ENCODE results near the gene OSBPL2. TPM values are rescaled to one million over a fixed set of nuclear protein-coding genes. Genes with fewer than 3 reads are reported as not detected.

Gene OSBPL2
- total and polyA plus RNA-seq, 2 experiments from 2014 or later: 16.6 to 31.2 TPM

DNA sequence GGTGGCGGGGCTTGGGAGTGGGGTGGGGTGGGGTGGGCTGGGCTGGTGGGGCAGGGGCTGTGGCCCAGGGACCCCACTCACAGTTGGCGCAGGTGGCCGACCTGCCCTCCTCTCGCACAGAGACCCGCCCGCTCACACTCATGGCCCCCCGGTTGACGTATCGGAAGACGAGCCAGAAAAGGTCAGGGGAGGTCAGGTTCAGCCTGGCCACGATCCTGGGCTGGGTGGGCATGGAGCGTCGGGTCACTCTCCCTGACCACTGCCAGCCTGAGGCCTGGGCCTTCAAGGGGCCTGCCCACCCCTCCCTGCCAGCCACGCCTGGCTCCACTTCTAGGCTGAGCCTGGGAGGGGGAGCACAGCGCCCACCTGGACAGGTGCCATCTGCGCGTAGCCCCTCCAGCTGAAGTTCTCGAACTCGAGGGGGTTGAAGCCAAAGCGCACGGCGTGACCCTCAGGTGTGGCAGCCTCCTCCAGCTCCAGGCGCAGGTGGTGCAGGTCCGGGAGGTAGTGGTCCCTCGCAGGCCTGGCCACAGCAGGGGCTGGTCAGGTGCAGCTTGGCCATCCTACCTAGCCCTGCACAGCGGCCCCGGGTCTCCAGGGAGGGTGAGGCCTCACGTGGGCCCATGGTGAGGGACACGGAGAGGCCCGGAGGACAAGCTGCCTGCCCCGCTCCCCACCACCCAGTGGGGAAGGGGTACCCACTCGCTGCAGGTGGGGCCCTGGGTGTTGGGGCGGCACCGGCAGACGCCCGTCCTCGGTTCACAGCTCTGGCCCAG is 95.7 kb downstream of the OSBPL2 start:
- Mint-ChIP-seq H3K27me3 (ENCODE audit: insufficient read depth, low read depth, poor library complexity) (peaks cover 14% of the 10 kb centered on the region), H3K4me3 (no peak overlapping the region), H3K4me1 (no peaks in the 10 kb centered on the region), H3K36me3 (ENCODE audit: low read depth) (peaks cover 37% of the 10 kb centered on the region), H3K27ac (no peak overlapping the region), H3K9me3 (no peaks in the 10 kb centered on the region)
- Histone ChIP-seq H3K4me3 (no peak overlapping the region), H3K27ac (ENCODE audit: low read depth) (no peak overlapping the region), H3K27me3 (ENCODE audit: insufficient read depth) (no peaks in the 10 kb centered on the region), H3K4me1 (ENCODE audit: insufficient read depth) (no peaks in the 10 kb centered on the region), H3K4me2 (no peak overlapping the region), H3F3A (replicated peaks; ENCODE audit: low read depth) (peaks cover 3% of the 10 kb centered on the region; the same call in 1 of the 2 replicates), H4K20me1 (replicated peaks; ENCODE audit: insufficient read depth) (no peaks in the 10 kb centered on the region), H3K79me2 (replicated peaks; ENCODE audit: insufficient read depth) (0 out of 2 replicates have a peak, but pooled peaks cover under 1% of the 10 kb centered on the region), H3K9me2 (ENCODE audit: insufficient read depth) (no peaks in the 10 kb centered on the region), H2AFZ (no peak overlapping the region), H3K36me3 (ENCODE audit: insufficient read depth) (peaks cover 13% of the 10 kb centered on the region)
- no peak for ATAC-seq
- TF ChIP-seq ETS1 (IDR thresholded peaks at IDR 0.05) (no peak), ZNF114 (CRISPR knock-in tag; IDR thresholded peaks at IDR 0.05) (no peak), CREB1 (CRISPR knock-in tag; IDR thresholded peaks at IDR 0.05; ENCODE audit: low read depth) (no peak)
- DNase-seq (ENCODE audit: low spot score): no peak

DNA sequence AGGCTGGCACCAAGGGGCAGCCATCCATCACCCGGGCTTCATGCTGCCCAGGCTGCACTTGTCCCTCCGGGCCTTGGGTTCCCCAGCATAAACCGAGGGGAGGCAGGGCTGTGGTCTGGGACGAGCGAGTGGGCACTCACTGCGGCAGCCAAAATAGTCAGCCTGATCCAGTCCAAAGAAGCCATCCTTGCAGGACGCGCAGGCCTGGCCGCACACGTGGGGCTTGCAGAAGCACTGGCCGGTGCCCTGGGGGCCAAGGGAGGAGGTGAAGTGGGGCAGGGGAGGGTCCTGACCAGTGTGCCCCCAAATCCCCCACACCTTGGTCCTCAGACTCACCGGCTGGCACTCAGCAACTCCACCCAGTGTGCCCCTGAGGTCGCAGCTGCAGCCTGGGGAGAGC is 96.6 kb downstream of the OSBPL2 start:
- H3K4me1 Mint-ChIP-seq: no peaks in the 10 kb centered on the region
- H3K4me2 ChIP-seq: no peak overlapping the region
- H3K9me2 ChIP-seq (ENCODE audit: insufficient read depth): no peaks in the 10 kb centered on the region
- H3K4me3 Mint-ChIP-seq: no peak overlapping the region
- H3K36me3 Mint-ChIP-seq (ENCODE audit: low read depth): peaks cover 39% of the 10 kb centered on the region
- no peak for DNase-seq (ENCODE audit: low spot score)
- H3K9me3 Mint-ChIP-seq: no peaks in the 10 kb centered on the region
- H3K27ac Mint-ChIP-seq: no peak overlapping the region
- H3K79me2 ChIP-seq (replicated peaks; ENCODE audit: insufficient read depth): 0 out of 2 replicates have a peak, but pooled peaks cover 4% of the 10 kb centered on the region
- peaks cover 3% of the 10 kb centered on the region; the same call in 1 of the 2 replicates for H3F3A ChIP-seq (replicated peaks; ENCODE audit: low read depth)
- H2AFZ ChIP-seq: no peak overlapping the region
- H3K27ac ChIP-seq (ENCODE audit: low read depth): no peak overlapping the region
- no peaks in the 10 kb centered on the region for H3K4me1 ChIP-seq (ENCODE audit: insufficient read depth)
- H3K4me3 ChIP-seq: no peak overlapping the region
- ATAC-seq: no peak
- peaks cover 16% of the 10 kb centered on the region for H3K36me3 ChIP-seq (ENCODE audit: insufficient read depth)
- H4K20me1 ChIP-seq (replicated peaks; ENCODE audit: insufficient read depth): no peaks in the 10 kb centered on the region
- H3K27me3 Mint-ChIP-seq (ENCODE audit: insufficient read depth, low read depth, poor library complexity): peaks cover 14% of the 10 kb centered on the region
- H3K27me3 ChIP-seq (ENCODE audit: insufficient read depth): no peaks in the 10 kb centered on the region
- TF ChIP-seq ZNF331 (CRISPR knock-in tag; IDR thresholded peaks at IDR 0.05; ENCODE audit: low read depth): no peak
- TF ChIP-seq JUNB (IDR thresholded peaks at IDR 0.05; ENCODE audit: unreplicated experiment): no peak
- no peak for TF ChIP-seq EZH2phosphoT487 (IDR thresholded peaks at IDR 0.05; ENCODE audit: unreplicated experiment)
- TF ChIP-seq ZNF114 (CRISPR knock-in tag; IDR thresholded peaks at IDR 0.05): no peak
- TF ChIP-seq, protein P1, sequence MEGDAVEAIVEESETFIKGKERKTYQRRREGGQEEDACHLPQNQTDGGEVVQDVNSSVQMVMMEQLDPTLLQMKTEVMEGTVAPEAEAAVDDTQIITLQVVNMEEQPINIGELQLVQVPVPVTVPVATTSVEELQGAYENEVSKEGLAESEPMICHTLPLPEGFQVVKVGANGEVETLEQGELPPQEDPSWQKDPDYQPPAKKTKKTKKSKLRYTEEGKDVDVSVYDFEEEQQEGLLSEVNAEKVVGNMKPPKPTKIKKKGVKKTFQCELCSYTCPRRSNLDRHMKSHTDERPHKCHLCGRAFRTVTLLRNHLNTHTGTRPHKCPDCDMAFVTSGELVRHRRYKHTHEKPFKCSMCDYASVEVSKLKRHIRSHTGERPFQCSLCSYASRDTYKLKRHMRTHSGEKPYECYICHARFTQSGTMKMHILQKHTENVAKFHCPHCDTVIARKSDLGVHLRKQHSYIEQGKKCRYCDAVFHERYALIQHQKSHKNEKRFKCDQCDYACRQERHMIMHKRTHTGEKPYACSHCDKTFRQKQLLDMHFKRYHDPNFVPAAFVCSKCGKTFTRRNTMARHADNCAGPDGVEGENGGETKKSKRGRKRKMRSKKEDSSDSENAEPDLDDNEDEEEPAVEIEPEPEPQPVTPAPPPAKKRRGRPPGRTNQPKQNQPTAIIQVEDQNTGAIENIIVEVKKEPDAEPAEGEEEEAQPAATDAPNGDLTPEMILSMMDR (conservative IDR thresholded peaks at IDR 0.05; ENCODE audit: low read depth in 2 of 2): no peak
- no peak for TF ChIP-seq ETS1 (IDR thresholded peaks at IDR 0.05)
- TF ChIP-seq POLR2AphosphoS5 (IDR thresholded peaks at IDR 0.05; ENCODE audit: low read depth): no peak
- TF ChIP-seq, protein P2, sequence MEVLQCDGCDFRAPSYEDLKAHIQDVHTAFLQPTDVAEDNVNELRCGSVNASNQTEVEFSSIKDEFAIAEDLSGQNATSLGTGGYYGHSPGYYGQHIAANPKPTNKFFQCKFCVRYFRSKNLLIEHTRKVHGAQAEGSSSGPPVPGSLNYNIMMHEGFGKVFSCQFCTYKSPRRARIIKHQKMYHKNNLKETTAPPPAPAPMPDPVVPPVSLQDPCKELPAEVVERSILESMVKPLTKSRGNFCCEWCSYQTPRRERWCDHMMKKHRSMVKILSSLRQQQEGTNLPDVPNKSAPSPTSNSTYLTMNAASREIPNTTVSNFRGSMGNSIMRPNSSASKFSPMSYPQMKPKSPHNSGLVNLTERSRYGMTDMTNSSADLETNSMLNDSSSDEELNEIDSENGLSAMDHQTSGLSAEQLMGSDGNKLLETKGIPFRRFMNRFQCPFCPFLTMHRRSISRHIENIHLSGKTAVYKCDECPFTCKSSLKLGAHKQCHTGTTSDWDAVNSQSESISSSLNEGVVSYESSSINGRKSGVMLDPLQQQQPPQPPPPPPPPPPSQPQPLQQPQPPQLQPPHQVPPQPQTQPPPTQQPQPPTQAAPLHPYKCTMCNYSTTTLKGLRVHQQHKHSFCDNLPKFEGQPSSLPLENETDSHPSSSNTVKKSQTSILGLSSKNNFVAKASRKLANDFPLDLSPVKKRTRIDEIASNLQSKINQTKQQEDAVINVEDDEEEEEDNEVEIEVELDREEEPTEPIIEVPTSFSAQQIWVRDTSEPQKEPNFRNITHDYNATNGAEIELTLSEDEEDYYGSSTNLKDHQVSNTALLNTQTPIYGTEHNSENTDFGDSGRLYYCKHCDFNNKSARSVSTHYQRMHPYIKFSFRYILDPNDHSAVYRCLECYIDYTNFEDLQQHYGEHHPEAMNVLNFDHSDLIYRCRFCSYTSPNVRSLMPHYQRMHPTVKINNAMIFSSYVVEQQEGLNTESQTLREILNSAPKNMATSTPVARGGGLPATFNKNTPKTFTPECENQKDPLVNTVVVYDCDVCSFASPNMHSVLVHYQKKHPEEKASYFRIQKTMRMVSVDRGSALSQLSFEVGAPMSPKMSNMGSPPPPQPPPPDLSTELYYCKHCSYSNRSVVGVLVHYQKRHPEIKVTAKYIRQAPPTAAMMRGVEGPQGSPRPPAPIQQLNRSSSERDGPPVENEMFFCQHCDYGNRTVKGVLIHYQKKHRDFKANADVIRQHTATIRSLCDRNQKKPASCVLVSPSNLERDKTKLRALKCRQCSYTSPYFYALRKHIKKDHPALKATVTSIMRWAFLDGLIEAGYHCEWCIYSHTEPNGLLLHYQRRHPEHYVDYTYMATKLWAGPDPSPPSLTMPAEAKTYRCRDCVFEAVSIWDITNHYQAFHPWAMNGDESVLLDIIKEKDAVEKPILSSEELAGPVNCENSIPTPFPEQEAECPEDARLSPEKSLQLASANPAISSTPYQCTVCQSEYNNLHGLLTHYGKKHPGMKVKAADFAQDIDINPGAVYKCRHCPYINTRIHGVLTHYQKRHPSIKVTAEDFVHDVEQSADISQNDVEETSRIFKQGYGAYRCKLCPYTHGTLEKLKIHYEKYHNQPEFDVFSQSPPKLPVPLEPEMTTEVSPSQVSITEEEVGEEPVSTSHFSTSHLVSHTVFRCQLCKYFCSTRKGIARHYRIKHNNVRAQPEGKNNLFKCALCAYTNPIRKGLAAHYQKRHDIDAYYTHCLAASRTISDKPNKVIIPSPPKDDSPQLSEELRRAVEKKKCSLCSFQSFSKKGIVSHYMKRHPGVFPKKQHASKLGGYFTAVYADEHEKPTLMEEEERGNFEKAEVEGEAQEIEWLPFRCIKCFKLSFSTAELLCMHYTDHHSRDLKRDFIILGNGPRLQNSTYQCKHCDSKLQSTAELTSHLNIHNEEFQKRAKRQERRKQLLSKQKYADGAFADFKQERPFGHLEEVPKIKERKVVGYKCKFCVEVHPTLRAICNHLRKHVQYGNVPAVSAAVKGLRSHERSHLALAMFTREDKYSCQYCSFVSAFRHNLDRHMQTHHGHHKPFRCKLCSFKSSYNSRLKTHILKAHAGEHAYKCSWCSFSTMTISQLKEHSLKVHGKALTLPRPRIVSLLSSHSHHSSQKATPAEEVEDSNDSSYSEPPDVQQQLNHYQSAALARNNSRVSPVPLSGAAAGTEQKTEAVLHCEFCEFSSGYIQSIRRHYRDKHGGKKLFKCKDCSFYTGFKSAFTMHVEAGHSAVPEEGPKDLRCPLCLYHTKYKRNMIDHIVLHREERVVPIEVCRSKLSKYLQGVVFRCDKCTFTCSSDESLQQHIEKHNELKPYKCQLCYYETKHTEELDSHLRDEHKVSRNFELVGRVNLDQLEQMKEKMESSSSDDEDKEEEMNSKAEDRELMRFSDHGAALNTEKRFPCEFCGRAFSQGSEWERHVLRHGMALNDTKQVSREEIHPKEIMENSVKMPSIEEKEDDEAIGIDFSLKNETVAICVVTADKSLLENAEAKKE (CRISPR knock-in tag; IDR thresholded peaks at IDR 0.05): no peak
- TF ChIP-seq NANOG (IDR thresholded peaks at IDR 0.05; ENCODE audit: borderline replicate concordance): no peak
- TF ChIP-seq EZH2 (IDR thresholded peaks at IDR 0.05; ENCODE audit: low read depth, unreplicated experiment): no peak

Data from GM23338 (cell line).